HG03108 (cell line): ENCODE measurements around the gene PRR23C.
"Not testable (repeated sequence)": the region's sequence is repeated elsewhere in the genome, so short reads cannot be mapped to it uniquely, and the experiment has no call there.

ENCODE experiments used
- ATAC-seq: cut with Tn5 transposase; IDR thresholded peaks from one replicate; pipeline ENCODE4 v1.9.1; 2021; ENCODE audit warnings: moderate library complexity; ENCODE audit not compliant: unreplicated experiment

Gene PRR23C

DNA sequence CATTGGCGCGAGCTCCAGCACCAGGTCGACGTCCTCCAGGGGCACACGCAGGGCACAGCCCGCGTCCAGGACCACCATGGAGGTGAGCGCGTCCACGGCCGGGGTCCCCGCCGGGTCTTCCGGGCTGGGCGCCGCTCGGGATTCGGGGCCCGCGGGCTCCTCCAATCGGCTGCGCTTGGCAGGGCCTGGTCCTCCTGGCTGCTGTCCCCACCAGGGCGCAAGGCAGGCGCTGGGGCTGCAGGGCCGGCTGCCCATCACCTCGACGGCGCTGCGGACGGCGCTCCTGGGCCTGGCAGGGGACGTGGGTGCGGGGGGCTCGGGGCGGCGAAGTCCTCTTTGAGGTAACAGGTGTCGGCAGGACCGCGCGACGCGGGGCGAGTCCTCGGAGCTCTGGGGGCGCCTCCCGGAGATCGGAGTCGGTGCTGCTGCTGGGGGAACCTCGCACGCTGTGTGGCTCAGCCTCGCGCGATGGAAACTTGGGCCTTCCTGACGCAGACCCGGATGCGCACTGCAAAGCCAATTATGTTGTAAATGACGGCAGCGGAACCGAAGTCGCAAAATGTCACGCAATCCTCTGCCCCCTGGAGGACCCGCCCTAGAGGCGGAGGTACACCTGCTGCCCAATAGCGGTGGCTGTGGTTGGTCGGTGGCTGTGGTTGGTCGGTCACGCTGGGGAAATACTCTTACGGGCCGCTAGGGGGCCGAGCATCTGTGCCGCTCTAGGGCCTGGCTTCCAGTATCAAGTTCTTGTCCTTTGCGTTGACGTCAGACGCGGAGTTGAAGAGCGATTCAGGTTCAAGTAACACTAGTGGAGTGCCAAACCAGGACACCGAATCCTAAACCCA is at the start of gene PRR23C:
TSS of gene PRR23C (minus strand) at position 527 of the 845 bp plus-strand sequence. CDS start at position 255, 272 bp downstream.
- ATAC-seq: no peak

DNA sequence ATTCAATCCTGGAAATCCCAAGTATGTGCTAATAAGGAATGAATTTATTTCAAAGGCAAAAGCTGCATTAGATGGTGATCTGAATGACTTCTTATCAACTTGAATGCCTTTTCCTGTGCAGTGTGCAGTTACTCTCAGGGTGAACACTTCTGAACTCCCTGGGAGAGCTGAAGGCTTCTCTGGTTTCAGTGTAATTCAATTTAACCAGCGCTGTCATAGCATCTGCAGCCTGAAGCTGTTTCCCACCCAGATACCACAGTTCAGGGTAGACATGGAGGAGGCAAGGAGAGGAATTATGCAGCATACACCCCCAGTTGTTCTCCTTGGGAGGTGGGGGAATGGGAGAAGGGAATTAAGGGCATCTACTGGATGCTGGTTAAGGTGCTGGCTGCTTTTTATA is 49.1 kb upstream of the PRR23C start:
- ATAC-seq: no peak

DNA sequence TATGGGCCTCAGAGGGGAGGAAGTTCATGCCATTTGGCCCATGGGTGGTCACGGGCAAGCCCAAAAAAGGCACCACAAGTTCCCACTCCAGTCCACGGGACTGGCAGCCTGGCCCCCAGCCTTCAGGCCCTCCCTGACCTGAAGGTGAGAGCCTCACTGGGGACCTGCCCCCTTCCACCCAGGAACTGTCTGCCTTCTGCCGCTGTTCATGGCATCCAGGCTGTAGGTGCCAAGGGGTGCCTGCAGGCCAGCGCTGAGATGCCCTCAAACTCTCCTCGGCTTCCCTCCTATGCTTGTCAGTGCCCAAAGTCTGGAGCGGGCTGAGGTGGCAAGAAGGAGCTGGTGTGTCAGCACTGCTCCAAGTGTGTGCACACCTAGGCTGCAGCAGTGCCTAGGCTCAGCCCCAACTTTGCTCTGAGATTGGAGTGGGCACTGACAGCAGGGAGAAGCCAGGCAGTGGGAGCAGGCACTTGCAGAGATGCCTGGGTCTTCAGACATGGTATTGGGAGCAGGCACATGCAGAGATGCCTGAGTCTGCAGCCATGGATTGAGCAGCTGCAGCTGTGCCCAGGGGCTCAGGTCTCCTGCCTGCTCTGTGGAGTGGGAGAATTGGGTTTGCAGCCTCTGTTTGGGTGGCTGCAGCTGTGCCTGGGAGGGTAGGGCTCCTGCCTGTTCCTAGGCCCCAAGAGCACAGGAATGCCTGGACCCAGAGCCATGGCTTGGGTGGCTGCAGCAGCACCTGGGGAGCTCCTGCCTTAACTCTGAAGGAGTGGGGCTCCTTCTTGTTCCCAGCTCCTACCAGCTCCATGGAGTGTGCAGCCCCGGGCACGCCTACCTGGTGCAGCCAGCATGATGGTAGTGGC is 44.0 kb upstream of the PRR23C start:
- ATAC-seq: no peak

DNA sequence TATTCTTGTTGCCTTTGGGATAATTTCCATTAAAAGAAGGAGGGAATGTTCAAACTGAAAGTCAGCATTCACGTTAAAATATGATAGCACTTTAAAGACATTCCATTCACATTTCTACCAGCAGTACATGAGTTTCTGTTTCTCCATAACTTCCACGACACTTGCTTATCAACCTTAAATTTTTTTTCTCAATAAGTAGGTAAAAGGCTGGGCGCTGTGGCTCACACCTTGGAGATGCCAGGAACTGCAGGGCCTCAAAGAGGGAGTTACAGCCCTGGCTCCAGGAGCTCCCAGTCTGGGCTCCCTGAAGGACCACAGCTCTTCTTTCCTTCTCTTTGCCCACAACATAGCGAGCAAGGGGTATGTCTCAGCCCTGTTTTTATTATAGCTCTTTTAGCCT is 42.9 kb upstream of the PRR23C start:
- ATAC-seq: no peak

DNA sequence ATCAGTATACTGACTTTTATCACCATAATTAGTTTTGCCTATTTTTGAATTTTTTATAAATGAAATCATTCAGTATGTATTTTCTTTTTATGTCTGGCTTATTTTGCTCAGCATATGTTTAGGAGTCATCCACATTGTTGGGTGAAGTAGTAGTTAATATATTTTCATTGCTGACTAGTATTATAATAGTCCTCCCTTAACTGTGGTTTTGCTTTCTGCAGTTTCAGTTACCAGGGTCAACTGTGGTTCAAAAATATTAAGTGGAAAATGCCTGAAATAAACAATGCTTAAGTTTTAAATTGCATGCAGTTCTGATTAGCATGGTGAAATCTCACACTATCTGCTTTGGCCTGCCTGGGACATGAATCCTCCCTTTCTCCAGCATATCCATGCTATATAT is 39.5 kb upstream of the PRR23C start:
- ATAC-seq: no peak

DNA sequence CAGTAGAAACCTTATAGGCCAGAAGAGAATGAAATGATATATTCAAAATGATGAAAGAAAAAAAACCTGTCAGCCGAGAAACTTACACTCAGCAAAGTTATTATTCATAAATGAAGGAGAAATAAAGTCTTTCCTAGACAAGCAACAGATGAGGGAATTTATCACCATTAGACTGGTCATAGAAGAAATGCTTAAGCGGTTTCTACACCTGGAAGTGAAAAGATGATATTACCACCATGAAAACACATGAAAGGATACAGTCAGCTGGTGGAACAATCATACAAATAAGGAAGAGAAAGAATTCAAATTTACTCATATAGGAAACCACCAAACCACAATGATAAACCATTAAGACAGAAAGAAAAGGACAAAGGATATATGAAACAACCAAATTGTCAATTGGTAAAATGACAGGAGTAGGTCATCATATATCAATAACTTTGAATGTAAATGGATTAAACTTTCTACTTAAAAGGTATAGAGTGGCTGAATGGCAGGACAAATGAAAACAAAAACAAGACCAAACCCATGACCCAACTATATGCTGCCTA is 29.9 kb upstream of the PRR23C start:
- no peak for ATAC-seq

DNA sequence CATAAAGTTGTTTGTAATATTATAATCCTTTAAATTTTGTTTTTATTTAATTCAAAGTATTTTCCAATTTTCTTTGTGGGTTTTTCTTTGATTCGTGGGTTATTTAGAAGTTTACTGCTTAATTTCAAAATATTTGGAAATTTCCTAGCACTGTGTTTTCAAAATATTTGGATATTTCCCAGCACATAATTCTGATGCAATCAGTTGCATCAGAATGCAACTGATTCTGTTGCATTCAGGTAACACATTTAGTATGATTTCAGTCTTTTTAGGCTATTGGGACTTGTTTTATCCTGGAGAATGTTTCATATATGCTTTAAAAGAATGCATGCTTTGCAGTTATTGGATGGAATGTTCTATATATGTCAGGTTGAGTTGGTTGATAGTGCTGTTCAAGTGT is 18.2 kb upstream of the PRR23C start:
- no peak for ATAC-seq

DNA sequence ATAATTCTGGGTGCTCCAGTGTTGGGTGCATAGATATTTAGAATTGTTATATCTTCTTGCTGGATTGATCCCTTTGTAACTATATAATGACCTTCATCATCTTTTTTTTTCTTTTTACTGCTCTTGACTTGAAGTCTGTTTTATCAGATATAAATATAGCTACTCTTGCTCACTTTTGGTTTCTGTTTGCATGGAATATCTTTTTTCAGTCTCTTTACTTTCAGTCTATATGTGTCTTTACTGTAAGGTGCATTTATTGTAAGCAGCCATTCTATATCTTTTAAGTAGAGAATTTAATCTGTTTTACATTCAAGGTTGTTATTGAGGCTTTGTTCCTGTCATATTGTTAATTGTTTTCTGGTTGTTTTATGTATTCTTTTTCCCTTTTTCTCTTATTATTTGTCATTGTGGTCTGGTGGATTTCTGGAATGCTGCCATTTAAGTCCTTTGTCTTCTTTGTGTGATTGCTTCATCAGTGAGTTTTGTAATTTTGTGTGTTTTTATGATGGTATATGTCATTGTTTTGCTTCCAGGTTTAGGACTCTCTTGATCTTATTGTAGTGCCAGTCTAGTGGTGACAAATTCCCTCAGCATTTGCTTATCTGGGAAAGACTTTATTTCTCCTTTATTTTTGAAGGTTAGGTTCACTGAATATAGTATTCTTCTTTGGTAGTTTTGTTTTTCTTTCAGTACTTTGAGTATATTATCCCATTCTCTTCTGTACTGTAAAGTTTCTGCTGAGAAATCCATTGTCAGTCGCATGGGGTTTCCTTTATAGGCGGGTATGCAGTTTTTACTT is 8.3 kb upstream of the PRR23C start:
- no peak for ATAC-seq

DNA sequence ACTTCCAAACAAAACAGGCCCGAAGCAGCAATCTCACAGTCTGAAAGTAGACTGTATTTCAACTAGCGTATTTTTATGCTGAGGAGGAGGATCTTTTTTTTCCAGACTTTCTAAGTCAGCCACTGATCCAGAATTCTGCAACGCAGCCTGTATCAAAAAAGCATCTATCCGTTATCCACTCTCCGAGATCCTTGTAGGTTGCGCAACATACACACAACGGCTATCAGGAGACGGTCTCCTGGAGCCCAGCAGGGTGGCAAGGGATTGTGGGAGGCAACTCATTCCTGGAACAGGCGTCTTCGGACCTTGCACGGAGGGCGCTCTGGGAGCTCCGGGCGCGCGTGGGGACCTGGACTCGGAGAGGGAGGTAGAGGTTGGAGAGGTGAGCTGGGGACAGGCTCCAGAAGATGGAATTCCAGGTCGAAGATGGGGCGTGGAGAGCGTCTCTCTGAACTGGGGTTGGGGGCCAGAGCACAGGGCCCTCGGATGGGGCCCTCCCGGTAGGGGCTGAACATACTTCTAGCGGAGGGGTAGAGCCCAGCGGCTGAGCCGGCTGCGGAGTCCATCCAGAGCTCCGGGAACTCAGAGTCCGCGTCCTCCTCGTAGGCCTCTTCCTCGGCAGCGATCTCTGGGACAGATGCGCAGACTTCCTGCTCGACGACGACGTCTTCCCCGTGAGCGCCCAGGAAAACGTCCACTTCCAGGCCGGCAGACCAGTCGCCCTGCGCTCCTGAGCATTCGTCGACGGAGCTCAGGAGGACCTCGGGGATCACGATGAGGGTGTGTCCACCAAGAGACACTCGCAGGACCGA is 932 bp downstream of the PRR23C start:
- no peak for ATAC-seq

DNA sequence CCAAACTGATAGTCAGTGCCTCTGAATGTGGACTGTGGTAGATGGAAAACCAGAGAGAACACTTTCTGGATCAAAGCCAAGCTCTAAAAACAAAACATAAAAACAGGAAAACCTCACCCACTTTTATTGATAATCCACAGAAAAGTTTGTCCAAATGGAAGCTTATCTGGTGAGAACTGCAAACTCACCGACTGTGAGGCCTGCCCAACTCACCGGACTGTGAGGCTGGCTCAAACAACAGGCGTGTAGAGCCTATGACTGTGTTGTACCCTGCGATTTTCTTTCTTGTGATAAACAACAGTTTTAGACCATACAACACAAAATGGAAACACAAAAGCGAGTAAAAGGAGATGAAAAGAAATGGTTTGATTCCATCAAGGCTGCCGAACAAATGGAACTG is 7.2 kb downstream of the PRR23C start:
- no peak for ATAC-seq

DNA sequence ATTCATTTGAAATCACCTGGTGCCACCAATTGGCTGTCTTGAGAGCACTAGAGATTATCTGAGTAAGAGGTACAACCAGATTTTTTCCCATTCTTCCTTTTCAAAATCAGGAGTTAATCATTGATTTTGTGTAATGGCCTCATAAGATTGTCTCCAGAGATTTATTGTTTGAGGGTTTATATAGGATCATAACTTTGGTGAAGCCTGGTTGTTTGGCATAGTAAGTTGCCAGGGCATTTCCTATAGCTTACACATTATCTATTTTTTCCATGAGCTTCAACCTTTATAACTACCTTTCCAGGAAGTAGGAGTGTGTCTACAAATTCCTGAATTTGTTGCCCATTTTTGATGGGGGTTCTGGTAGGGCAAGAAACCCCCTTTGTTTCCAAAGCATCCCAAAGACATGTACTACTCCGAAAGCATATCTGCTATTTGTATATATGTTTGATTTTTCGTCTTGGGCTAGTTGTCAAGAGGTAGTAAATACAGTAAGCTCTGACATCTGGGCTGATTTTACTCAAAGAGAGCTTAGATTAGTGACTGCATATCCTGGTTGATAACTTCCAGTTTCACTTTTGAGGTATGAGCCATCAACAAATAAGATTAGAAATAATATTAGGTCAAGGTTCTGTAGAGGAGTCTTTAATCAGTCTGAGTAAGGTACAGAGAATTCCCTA is 12.2 kb downstream of the PRR23C start:
- no peak for ATAC-seq

DNA sequence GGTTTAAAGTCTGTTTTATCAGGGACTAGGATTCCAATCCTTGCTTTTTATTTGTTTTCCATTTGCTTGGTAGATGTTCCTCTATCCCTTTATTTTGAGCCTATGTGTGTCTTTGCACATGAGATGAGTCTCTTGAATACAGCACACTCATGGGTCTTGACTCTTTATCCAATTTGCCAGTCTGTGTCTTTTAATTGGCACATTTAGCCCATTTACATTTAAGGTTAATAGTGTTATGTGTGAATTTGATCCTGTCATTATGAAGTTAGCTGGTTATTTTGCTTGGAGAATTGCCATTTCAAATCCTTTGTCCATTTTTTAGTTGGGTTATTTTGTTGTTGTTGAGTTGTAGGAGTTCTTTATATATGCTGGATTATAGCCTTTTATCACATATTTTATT is 14.1 kb downstream of the PRR23C start:
- not testable (repeated sequence) for ATAC-seq

DNA sequence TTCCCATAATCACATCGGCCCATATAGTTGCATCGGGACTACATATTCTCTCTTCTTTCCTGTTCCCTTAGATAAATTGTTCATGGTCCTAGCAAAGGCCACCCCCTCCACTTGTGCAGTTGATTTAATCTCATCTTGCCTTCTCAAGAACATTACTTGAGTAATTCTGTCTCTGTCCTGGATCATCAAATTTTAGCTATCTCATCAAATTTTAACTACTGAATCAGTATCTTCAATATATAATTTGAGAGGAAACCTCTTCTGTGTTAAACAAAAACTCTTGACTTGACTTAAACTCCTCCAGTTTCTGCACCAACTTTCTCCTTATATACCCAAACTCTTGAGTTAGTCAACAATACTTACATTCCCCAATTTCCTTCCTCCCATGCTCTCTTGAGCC is 19.7 kb downstream of the PRR23C start:
- ATAC-seq: no peak

DNA sequence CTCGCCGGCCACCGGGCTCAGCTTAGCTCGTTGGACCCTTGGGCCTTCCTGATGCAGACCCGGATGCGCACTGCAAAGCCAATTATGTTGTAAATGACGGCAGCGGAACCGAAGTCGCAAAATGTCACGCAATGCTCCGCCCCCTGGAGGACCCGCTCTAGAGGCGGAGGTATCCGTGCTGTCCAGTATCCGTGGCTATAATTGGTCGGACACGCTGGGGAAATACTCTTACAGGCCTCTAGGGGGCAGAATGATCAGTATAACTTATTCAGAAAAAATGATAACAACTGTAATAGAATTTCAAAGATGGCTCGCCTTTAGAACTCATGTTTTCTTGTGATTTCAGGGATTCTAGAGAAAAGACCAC is 23.8 kb downstream of the PRR23C start, which contains the start of gene PRR23B:
TSS of gene PRR23B (minus strand) at position 59 of the 367 bp plus-strand sequence. CDS start 265 bp downstream, outside the sequence.
- ATAC-seq: no peak

DNA sequence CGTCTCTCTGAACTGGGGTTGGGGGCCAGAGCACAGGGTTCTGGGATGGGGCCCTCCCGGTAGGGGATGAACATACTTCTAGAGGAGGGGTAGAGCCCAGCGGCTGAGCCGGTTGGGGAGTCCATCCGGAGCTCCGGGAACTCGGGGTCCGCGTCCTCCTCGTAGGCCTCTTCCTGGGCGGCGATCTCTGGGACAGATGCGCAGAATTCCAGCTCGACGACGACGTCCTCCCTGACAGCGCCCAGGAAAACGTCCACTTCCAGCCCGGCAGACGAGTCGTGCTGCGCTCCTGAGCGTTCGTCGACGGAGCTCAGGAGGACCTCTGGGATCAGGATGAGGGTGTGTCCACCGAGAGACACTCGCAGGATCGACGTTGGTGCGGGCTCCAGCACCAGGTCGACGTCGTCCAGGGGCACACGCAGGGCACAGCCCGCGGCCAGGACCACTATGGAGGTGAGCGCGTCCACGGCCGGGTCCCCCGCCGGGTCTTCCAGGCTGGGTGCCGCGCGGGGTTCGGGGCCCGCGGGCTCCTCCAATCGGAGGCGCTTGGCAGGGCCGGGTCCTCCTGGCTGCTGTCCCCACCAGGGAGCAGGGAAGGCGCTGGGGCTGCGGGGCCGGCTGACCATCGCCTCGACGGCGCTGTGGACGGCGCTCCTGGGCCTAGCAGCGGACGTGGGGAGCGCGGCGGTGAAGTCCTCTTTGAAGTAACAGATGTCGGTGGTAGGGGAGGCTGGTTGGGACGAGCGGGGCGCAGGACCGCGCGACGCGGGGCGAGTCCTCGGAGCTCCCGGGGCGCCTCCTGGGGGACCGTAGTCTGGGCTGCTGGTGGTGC is 24.4 kb downstream of the PRR23C start:
- ATAC-seq: no peak

DNA sequence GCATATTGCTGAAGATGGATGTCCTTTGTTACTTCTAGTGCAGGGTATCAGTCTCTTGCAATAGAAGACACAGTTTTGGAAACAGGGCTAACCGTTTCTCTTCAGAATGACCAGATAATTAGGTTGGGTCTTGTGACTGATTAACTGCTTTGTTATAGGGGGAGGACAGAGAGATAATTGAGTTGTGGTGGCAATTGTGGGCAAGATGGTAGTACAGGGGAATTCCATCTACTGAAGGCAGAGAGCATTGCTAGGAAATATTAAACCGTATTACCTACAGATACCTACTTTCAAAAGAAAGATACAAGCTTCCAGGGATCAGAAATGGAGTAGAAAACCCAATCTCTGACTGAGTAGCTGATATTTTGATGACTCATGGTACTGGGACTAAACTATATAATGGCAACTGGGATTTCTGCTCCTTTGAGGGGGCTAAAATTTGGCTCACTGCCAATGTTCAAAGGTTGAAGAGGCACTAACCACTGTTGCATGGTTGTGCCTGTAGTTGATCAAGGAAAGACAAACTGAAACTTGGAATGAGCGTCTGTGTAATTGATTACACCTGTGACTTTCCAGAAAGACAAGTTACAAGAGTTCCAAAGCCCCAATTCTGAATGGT is 28.2 kb downstream of the PRR23C start:
- no peak for ATAC-seq

DNA sequence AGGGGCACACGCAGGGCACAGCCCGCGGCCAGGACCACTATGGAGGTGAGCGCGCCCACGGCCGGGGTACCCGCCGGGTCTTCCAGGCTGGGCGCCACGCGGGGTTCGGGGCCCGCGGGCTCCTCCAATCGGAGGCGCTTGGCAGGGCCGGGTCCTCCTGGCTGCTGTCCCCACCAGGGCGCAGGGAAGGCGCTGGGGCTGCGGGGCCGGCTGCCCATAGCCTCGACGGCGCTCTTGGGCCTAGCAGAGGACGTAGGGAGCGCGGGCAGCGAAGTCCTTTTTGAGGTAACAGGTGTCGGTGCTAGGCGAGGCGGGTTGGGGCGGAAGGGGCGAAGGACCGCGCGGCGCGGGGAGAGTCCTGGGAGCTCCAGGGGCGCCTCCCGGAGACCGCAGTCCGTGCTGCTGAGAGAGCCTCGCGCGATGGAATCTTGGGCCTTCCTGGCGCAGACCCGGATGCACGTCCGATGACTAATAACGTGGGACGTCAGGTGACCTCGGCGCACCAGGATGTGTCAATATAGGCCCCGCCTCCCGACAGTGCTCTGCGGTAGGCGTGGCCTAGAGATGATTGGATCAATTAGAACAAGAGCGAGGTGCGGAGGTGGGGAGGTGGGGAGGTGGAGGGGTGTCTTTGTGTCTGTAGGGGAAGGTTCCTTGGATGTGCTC is 38.5 kb downstream of the PRR23C start, which contains the start of gene PRR23A:
TSS of gene PRR23A (minus strand) at position 218 of the 666 bp plus-strand sequence. CDS start at position 218, 0 bp downstream.
- ATAC-seq: no peak
